ENCODE results near the gene TMEM106C.

GRCh38 chr12:47930634-47931033 lies 32.8 kb upstream of the TMEM106C start:
- no peak for TF ChIP-seq SP1 (IDR thresholded peaks at IDR 0.05)
- TF ChIP-seq CTCF (IDR thresholded peaks at IDR 0.05; ENCODE audit: low read depth, low read length, missing input control) = no peak
- no peak for TF ChIP-seq RAD21 (IDR thresholded peaks at IDR 0.05)
- no peak for TF ChIP-seq REST (IDR thresholded peaks at IDR 0.05)
- no peak for TF ChIP-seq MAX (IDR thresholded peaks at IDR 0.05)
- TF ChIP-seq HNF4A (conservative IDR thresholded peaks at IDR 0.05) = no peak
- no peak for TF ChIP-seq ATF3 (IDR thresholded peaks at IDR 0.05)
- TF ChIP-seq HNF4G (IDR thresholded peaks at IDR 0.05) = no peak

All from liver (tissue), 3 donors.